GOT3 (cell line): ENCODE data around the gene TRPM8.
A peak's percentile ranks its signal among the peaks of the same experiment; 100 is the strongest.
"Not testable (repeated sequence)": the region's sequence is repeated elsewhere in the genome, so short reads cannot be mapped to it uniquely, and the experiment has no call there.

Source experiments
- DNase-seq: peaks from one replicate; lab custom pipeline; 2025; ENCODE audit warnings: mixed read lengths; lab: John Stamatoyannopoulos, UW

The TRPM8 gene

DNA sequence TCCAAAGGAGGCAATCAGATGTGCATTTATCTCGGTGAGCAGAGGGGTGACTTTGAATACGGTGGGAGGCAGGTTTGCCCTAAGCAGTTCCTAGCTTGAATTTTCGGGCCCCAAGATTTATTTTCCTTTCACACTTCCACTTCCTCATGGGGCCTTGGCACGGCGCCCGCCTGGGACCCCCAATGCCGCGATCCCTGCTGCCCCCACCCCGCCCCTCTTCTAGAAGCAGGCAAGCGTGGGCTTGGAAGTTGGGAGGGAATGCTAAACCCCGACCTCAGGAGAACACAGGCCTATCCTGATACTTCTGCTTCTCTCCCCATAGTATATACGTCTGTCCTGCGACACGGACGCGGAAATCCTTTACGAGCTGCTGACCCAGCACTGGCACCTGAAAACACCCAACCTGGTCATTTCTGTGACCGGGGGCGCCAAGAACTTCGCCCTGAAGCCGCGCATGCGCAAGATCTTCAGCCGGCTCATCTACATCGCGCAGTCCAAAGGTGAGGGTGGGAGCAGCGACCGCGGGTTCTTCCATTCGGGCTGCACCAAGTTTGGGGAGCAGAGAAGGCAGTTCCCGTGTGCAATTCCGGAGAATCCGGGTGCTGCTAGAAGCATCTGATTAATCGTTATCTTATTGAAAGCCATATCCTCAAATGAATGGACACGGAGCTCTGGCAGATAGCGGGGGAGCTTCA lies 21.6 kb downstream of the TRPM8 start:
- DNase-seq, result no peak

DNA sequence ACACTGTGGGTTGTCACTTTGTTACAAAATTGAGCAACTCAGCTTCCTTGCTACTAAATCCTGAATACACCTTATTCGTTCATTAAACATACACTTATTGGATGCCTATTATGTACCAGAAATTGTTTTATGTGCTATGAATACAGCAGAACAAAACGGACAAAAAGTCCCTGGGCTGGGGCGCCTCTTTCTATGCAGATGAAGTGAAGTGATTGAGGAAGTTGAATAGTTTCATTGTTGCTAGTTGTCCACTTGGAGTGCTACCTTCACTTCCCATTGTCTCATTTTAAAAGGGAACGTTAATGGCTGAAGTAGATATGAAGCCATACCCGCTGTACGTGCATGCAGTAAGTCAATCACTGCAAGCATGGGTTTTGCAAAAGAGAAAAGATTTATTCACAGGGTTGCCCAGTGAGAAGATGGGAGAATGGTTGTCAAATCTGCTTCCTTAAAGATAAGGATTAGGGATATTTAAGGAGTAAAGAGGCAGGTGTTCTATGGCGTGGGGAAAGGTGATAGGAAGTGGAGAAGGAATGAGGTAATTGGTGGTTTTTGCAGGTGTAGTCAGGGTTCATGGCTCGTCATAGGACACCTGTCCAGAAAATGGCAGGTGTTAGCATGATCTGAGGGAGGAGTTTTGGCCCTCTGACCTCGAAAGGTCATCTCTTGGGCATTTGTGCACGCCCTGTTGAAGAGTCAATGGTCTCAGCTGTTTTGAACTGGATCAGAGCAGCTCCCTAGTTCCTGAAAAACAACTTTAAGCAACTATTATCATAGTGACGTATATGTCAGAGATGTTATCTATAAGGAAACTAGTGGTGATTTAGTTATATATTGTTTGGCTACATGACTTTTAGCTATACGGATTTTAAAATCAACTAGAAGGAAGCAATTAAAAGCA lies 23.5 kb downstream of the TRPM8 start:
- DNase-seq, result no peak

DNA sequence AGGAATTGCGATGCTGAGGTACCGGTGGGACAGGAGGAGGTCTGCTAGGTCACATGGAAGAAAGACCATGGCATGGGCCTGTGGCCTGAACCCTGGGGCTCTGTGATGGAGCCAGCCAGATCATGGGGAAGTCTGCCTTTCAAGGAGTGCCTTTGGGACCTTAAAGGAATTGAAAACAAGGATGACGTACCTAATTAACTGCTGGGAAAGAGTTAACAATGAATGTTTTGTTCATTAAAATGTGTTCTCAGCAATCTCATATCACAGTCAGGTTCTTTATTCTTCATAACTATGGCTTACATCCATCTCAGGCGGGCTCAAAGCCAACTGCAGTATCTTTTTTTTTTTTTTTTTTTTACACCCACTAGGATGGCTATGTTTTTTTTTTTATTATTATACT lies 25.6 kb downstream of the TRPM8 start:
- no peak for DNase-seq

DNA sequence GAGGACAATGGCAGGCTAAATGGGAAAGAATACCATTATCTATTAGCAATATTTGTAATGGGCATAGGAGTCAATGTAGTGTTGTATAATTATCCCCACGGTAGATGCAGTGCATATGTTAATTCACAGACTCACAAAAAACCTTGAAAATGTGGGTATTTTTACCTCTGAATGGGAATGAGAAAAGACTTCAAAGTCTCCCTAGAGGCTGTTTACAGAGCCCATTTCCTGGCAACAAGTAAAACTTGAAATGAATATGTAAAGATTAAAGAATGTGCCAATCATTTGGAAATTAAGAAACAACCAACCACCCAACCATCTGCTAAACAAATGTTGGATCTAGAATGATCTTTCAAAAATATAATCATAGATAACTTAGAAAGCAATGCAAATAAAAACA lies 27.1 kb downstream of the TRPM8 start:
- no peak for DNase-seq

DNA sequence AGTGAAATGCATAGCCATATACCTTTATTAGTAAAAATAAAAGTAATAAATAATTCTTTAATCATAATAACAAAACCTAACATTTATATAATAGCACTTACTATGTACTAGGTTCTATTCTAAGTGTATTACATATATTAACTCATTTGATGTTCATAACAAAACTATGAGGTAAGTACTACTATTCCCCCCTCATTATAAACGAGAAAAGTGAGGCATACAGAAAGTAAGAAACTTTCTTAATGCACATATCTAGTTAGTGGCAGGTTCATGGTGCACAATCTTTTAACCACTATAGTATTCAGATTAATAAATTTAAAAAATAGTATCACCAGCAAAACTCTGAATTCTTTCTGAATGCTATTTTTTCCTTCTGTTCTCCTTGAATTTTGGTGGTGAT lies 27.5 kb downstream of the TRPM8 start:
- no peak for DNase-seq

DNA sequence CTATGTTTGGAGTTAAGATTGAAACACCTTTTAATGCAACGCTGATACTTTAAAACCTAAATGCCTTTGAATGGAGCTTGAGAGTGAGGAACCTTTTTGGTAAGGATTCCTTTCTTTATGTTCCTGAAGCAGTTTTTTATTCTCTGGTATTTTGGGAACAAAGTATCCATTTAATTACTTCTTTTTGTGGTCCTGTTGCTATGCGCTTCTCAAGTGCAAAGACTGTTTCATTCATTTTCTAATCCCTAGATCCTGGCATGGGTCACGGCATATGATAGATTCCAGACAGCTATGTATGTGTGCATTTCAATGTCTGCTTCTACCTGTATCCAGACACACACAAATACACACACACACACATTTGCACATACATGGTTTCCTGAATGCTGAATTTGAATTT lies 28.0 kb downstream of the TRPM8 start:
- DNase-seq, result no peak

DNA sequence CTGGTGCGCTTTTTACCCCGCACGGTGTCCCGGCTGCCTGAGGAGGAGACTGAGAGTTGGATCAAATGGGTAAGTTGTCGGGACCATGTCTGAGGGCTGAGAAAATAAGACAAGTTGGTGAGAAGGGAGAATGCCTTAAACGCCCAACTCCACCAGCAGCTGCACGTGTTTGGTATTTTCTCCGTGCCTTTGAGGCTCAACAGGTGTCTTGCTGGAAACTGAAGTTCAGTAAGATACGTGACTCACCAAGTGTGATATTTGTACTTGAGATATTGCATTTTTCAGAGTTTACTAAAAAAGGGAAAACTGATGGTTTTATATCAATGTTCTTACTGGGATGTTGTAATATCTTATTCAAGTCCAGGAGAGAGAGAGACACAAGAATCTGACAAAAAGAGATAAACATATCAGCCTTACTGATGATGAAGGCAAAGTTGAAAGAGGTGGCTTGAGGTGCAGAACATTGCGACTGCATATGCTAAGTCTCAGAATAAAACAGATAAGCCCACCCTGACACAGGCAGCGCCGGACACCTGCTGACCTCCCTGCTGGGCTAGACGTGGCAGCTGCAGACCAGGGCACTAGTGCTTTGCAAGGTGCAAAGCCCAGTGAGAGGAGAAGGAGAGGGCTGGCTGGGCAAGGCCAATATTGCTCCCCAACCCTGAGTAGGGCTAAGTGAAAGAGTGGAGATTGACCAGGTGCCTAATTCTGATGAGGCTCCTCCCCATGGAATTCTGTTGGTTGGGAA lies 33.1 kb downstream of the TRPM8 start:
- DNase-seq, result no peak

DNA sequence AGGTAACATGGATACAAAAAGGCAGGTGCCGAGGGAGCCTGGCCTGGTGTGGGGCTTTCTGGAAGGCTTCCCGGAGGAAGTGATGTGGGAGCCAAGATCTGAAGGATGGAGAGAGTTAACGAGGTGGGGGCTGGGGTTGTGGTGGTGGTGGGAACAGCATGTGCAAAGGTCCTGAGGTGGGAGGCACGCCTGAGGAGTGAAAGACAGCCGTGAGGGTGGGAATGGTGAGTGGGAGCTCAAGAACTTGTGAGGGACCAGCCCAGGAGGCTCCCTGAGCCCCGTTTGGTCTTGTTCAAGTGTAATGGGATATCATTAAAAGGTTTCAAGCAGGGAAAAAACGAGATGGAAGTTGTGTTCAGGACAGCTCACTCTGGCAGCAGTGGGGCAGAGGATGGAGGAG lies 35.2 kb downstream of the TRPM8 start:
- DNase-seq, result no peak

DNA sequence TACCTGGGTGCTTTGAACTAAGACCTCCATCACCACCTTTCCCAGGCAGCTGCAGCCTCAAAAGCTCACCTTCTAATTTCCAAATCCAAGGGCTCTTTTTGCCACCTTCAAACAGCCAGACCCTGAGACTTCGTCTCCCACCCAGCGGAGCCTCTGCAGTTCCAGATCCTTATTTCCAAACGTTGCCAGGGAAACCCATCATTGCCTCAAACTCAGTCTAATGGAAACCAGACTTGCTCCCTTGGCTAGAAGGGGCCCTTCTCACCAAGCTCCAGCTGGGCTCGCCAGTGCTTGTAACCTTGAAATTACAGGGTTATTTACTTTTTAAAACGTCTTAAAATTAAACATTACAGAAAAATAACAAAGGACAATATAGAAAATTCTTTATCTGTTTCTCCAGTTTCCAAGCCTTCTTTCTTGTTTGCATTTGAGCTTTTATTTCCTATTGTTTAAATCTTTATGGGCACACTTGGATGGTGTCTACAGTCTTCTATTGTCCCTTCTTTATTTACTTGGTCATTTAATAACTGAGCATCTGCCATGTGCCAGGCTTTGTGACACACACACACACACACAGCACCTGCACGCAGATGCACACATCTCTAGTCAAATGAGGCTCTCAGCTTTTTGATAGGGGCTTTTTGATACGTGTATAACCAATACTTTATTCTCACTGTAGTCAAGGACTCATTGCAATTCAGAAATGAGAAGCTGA lies 36.1 kb downstream of the TRPM8 start:
- DNase-seq, result no peak

DNA sequence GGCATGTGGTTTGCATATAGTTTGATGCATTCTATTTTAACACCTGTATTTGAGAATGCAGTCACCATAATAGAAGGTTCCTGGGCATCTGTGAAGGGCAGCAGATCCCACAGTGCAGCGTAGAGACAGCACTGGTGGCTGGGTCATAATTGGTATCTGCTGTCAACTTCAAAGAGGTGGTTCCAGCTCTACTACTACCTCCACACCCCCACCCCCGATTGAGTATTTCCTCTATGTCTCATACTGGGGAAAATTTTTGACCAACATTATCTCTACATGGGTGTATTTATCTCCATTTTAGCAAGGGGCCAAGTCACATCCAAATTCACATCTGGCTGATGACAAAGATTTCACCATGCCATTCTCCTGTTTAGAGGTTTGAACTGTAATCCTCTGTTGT lies 43.0 kb downstream of the TRPM8 start:
- DNase-seq, result no peak

DNA sequence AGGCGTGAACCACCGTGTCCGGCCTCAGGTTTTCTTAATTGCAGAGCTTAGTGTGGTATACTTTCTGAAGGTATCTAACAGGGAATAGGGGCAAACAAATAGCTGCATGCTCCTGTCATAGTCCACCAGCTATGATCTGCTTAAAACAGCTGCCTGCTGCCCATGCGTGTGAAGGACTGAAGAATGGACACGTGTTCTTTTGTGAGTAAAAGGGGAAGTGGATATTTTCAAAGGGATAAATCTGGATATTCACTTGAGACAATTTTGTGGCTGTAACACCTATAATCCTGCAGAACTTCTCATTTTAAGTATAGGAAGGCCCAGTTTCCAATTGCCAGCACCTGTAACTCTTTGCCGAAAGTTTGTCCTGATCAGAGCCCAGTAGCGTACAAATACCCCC lies 44.7 kb downstream of the TRPM8 start:
- DNase-seq, result no peak

DNA sequence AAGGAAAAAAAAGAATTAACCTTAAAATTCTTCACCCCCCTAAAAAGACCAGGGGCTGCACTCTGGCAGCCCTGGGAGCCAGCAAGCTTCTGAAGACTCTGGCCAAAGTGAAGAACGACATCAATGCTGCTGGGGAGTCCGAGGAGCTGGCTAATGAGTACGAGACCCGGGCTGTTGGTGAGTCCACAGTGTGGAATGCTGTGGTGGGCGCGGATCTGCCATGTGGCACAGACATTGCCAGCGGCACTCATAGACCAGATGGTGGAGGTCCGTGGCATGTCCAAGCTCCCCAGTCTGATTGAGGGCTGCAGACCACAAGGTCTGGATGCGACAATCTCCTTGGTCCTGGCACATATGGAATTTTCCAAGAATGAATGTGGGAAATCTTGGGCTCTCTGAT lies 47.4 kb downstream of the TRPM8 start:
- no peak for DNase-seq

DNA sequence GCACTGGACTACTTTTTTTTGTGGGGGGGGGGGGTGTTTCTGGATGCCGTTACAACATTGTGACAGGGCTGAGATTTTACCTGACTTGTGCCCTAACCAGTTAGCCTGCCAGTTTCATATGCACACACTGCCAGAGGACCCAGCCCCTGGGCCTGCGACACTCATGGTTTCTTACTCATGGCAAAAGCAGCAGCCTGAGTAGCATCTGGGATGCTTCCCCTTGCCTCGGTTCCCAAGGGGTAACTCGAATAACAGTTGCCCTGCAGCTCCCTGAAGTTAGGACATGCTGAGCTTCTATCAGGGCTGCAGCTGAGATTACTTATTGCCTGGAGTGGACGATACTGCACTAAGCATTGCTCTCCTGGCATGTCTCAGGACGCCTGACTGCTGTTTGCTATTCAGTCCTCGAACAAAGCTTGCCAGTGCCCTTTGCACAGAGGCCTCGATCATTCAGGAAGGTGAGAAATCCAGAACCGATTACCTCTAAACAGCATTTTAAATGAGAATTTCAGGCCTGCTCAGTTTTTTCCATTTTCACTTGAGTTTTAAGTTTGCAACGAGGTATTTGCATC lies 47.9 kb downstream of the TRPM8 start:
- no peak for DNase-seq

DNA sequence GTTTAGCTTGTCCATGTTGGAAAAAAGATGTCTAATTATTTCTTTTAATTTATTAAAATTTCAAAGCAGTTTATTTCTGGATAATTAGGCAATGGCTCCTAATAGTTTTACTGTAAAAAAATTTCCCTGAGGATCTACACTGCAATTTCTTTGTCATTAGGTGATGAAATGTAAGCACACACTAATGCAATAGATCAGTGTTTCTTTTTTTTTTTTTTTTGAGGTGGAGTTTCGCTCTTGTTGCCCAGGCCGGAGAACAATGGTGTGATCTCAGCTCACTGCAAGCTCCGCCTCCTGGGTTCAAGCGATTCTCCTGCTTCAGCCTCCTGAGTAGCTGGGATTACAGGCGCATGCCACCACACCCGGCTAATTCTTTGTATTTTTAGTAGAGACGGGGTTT lies 48.5 kb downstream of the TRPM8 start:
- DNase-seq, result not testable (repeated sequence)

DNA sequence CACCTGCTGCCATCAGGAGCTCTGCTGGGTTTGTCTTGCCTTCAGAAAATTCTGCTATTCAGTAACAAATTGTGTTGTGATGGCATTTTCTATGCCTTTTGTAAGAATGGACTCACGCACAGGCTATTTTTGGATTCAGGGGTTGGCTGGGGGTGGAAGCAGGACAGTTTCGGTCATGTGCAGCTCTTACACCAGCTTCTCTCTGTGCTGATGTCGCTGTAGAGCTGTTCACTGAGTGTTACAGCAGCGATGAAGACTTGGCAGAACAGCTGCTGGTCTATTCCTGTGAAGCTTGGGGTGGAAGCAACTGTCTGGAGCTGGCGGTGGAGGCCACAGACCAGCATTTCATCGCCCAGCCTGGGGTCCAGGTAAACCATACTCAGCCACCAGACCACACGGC lies 49.2 kb downstream of the TRPM8 start:
- DNase-seq, result no peak

DNA sequence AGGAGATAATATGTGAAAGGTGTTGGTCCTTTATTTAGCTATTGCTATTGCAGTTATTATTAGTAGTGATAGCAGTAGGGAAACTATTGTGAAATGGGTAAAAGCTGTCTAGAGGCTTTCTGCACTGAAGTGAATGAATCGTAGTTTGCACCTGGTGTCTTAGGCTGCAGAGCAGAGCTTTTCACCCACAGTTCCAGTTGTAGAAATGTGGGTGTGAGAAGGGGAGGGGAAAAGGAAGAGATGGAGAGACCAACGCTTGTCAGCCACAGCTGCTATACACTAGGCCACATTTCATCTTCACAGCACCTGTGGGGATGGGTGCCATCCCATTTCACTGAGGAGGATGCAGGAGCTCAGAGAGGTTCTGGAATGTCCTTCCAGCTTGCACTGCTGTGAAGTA lies 50.0 kb downstream of the TRPM8 start:
- DNase-seq, result no peak

DNA sequence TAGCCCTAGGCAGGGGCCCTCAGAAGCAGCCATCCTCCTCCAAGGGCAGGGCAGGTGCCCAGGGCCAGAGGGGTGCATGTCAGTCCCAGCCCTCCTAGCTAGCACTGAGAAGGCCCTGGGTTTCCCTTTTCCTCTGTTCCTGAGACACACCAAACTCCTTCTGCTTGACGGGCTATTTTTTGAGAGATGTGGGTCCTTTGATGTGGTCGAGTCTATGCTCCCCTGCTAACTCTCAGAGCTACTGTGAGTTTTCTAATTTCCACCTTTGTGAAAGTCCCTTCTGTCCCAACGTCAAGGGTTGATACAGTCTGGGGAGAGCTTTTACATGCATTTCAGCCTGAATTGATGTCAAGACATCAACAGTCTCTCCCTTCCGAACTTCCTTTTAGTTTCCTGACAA lies 51.4 kb downstream of the TRPM8 start:
- DNase-seq, result no peak

DNA sequence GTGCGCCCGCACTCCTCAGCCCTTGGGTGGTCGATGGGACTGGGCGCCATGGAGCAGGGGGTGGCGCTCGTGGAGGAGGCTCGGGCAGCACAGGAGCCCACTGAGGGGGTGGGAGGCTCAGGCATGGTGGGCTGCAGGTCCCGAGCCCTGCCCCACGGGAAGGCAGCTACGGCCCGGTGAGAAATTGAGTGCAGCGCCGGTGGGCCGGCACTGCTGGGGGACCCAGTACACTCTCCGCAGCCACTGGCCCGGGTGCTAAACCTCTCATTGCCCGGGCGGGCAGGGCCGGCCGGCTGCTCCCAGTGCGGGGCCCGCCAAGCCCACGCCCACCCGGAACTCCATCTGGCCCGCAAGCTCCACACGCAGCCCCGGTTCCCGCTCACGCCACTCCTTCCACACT lies 55.3 kb downstream of the TRPM8 start:
- DNase-seq, result not testable (repeated sequence)

DNA sequence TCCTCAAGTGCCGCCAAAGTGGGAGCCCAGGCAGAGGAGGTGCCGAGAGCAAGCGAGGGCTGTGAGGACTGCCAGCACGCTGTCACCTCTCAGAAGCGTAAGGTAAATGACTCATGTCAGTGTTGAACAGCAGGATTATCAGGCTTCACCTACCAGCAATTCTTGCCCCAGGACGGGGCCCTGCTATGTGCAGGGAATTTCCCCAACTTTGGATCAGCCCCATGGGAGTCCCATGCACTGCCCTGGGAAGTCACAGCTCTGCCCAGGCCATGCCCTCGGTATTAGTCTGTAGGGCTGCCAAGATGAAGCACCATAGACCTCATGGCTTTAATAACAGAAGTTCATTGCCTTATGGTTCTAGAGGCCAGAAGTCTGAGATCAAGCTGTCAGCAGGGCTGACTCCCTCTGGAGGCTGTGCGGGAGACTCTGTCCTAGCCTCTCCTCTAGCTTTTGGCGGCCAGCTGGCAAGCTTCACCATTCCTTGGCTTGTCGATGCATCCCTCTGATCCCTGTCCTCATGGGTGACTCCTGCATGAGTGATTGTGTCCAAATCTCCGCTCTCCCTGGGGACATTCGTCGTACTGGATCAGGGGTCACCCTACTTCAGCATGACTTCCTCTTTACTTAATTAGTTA lies 55.9 kb downstream of the TRPM8 start:
- DNase-seq, result no peak

DNA sequence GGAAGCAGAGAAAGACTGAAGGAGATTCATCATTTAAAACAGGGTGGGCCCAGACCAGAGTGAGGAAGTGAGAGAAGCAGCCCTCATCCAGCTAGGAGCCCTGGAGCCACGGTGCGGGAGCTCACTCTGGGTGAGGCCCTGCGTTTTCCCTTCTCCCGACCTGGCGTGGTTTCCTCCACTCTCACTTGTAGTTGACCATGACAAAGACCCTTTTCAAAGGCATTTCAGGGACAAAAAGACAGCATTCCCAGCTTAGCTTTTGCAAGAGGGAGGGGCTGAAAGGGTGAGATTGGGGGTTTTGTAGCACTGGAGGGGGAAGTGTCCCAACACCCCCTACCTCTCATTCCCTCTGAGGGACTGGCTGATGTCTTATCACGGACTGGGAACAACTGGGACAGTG lies 56.6 kb downstream of the TRPM8 start:
- no peak for DNase-seq

DNA sequence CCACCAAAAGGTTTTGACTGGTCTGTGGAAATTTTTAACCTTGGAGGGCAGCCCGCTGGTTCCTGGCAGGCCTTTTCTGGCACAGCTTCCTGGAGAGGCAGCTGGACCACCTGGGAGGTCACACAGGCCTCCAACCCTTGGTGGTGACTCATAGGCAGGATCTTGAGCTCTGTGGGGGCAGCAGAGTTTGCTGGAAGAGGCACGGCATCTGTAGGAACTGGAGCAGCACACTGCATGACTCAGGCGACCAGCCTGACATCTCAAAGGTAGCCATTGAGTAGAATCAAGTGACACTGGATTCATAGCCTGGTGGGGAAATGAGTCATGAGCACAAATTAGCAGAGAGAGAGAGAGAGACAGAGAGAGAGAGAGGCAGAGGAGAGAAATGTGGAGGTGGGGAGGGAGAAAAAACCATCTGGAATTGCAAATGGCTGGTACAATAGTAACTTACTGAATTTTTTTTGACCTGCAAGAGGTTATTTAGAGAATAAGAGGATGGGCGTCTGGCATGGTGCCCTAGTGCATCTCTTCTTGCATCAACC lies 57.4 kb downstream of the TRPM8 start:
- peak; percentile 58 for DNase-seq
